CD4-positive, alpha-beta T cell treated with Interleukin-6 for 4 hours (primary cell): Measurements from ENCODE around the gene OSGIN1.

Source experiments
- DNase-seq: peaks from one replicate; pipeline ENCODE4 v3.0.0-alpha.2; 2020; ENCODE audit warnings: mixed read lengths

Gene OSGIN1

GRCh38 chr16:83958846-83959565 lies 6.0 kb downstream of the OSGIN1 start:
- no peak for DNase-seq

- DNase-seq: no peak
Measured at GRCh38 chr16:83959656-83960434, 6.8 kb downstream of the OSGIN1 start.

GRCh38 chr16:83960521-83961249 lies 7.6 kb downstream of the OSGIN1 start:
- no peak for DNase-seq

- no peak for DNase-seq
Measured at GRCh38 chr16:83961591-83961990, 8.6 kb downstream of the OSGIN1 start.

GRCh38 chr16:83963277-83964119 lies 10.5 kb downstream of the OSGIN1 start:
- DNase-seq: no peak

GRCh38 chr16:83964684-83965443 lies 11.8 kb downstream of the OSGIN1 start:
- DNase-seq: no peak

- no peak for DNase-seq
Measured at GRCh38 chr16:83965444-83966152, 12.6 kb downstream of the OSGIN1 start.

- no peak for DNase-seq
Measured at GRCh38 chr16:83966153-83966696, 13.2 kb downstream of the OSGIN1 start.

- DNase-seq: no peak
Measured at GRCh38 chr16:83967091-83967490, 14.1 kb downstream of the OSGIN1 start.

- peak; percentile 17 for DNase-seq
Measured at GRCh38 chr16:83967838-83968305, 14.8 kb downstream of the OSGIN1 start, which contains the start of gene NECAB2. Gene NECAB2 (plus strand): TSS chr16:83968244. CDS start chr16:83968649, 405 bp downstream.

GRCh38 chr16:83968306-83968851 lies 15.3 kb downstream of the OSGIN1 start:
- DNase-seq: no peak

- no peak for DNase-seq
Measured at GRCh38 chr16:83968891-83969649, 16.0 kb downstream of the OSGIN1 start.

GRCh38 chr16:83969771-83970429 lies 16.9 kb downstream of the OSGIN1 start:
- DNase-seq: no peak

GRCh38 chr16:83970430-83970815 lies 17.4 kb downstream of the OSGIN1 start:
- no peak for DNase-seq

GRCh38 chr16:83971165-83972130 lies 18.4 kb downstream of the OSGIN1 start:
- DNase-seq: no peak

- DNase-seq: no peak
Measured at GRCh38 chr16:83972256-83973008, 19.4 kb downstream of the OSGIN1 start.

- DNase-seq: no peak
Measured at GRCh38 chr16:83973077-83973476, 20.0 kb downstream of the OSGIN1 start.
